GM12865 (cell line): Measurements from ENCODE around the gene PRSS35.

Experiments used
- DNase-seq: peaks from one replicate; pipeline ENCODE4 v3.0.0; 2010; ENCODE audit warnings: low read depth
- H3K4me3 ChIP-seq: 2 replicates; pipeline ENCODE4 v1.5.1; 2011; ENCODE audit warnings: mild to moderate bottlenecking, low read depth, low read length, control low read depth
- TF ChIP-seq, protein P1 (sequence below): IDR thresholded peaks from 2 replicates; pipeline ENCODE4 v1.5.1; 2011; ENCODE audit warnings: low read length, control low read depth, low read depth, inconsistent platforms; ENCODE audit not compliant: insufficient read depth; ENCODE audit errors: missing control alignments

PRSS35 gene

DNA sequence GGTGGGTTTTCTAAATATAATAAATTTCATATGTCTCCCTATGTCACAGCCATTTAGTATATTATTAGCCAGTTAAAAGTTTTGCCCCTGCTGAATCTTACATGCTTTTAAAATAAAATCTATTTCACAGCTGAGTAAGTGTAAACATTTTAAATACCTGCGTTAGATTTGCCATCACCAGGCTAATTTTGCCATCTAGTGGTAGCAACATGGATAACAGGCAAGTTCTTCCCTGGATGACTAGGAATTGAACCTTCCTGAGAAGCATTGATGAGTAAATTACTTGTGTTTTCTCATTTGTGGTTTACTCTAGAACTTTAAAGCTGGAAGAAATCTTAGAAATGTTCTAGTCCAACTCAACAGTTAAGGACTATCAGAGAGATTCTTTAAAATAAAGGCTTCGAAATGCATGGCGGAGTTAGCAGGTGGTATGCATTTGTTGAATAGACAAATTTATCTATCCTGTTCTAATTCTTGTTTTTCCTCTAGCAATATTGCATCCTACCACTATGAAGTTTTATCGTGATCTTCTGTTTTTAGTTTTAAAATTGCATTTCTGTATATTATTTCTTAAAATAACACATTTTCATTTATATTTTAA is 2.6 kb downstream of the PRSS35 start:
- H3K4me3 ChIP-seq, result no peak overlapping the region
- DNase-seq, result peak; percentile 68
- TF ChIP-seq, protein P1, sequence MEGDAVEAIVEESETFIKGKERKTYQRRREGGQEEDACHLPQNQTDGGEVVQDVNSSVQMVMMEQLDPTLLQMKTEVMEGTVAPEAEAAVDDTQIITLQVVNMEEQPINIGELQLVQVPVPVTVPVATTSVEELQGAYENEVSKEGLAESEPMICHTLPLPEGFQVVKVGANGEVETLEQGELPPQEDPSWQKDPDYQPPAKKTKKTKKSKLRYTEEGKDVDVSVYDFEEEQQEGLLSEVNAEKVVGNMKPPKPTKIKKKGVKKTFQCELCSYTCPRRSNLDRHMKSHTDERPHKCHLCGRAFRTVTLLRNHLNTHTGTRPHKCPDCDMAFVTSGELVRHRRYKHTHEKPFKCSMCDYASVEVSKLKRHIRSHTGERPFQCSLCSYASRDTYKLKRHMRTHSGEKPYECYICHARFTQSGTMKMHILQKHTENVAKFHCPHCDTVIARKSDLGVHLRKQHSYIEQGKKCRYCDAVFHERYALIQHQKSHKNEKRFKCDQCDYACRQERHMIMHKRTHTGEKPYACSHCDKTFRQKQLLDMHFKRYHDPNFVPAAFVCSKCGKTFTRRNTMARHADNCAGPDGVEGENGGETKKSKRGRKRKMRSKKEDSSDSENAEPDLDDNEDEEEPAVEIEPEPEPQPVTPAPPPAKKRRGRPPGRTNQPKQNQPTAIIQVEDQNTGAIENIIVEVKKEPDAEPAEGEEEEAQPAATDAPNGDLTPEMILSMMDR, result peak; percentile 76

DNA sequence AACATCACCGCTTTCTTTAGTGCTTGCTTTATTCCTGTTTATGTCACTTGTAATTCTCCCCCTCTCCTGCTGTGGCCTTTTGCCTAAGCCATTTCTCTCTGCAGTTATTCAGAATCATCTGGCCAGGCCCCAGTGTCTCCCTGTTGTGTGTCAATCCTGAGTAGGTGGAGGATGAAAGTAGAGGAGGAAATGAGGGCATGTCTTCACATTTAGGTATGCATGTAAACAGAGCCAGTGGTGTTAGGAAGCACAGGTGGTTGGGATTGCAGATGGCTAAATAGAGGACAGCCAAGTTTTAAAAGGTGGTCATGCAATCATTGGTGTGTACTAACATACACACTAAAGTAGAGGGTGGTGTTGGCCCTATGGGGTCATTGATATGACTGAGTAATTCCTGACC is 5.2 kb downstream of the PRSS35 start:
- no peak for DNase-seq
- TF ChIP-seq, protein P1, result no peak
- H3K4me3 ChIP-seq, result no peak overlapping the region

- no peak overlapping the region for H3K4me3 ChIP-seq
- DNase-seq, result no peak
- TF ChIP-seq, protein P1, result peak; percentile 5
These were observed 6.6 kb downstream of the PRSS35 start for GRCh38 chr6:83518816-83519480.

GRCh38 chr6:83536034-83536646 is 23.8 kb downstream of the PRSS35 start:
- TF ChIP-seq, protein P1, result peak; percentile 73
- no peak overlapping the region for H3K4me3 ChIP-seq
- DNase-seq, result peak; percentile 71

DNA sequence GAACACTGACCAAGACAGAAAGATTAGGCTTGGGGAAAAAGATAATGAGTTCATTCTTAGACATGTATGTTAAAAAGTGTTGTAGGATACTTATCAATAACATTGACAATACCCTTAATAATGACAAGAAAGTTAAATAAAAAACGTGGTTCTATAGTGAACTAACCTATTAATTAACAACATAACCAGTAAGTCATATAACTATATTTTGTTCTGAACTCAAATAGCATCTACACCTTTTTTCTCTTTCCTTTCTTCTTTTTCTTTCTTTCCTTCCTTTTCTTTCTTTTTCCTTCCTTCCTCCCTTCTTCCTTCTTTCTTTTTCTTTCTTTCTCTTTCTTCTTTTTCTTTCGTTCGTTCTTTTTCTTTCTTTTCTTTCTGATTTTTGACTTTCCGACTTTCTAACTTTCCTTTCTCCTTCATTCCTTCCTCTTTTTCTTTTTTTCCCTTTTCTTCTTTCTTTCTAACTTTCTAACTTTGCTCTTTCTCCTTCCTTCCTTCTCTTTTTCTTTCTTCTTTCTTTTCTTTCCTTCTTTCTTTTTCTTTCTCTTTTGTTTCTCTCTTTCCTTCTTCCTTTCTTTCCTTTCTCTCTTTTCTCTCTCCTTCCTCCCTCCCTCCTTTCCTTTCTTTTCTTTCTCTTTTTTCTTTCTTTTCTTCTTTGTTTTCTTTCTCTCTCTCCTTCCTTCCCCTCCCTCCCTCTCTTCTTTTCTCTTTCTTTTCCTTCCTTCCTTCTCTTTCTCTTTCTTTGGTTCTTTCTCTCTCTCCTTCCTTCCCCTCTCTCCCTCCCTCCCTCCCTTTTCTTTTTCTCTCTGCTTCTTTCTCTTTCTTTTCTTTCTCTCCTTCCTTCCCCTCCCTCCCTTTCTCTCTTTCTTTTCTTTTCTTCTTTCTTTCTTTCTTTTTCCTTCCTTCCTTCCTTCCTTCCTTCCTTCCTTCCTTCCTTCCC is 24.6 kb downstream of the PRSS35 start:
- DNase-seq, result no peak
- TF ChIP-seq, protein P1, result no peak
- H3K4me3 ChIP-seq, result no peak overlapping the region

DNA sequence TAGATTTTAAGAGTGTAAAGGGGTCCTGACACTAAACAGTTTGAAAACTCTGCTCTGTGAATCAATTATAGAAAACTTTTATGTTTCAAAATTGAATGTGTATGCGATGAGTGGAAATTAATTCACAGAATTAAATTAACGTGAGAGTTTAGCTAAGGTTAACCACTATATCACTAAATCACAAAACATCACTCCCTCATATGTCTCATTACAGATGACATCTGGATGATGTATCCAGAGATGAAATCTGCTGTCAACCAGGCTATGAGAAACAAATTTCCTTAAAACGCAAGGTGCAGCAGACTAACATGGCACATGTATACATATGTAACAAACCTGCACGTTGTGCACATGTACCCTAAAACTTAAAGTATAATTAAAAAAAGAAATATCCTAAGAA is 27.3 kb downstream of the PRSS35 start:
- TF ChIP-seq, protein P1, result no peak
- no peak for DNase-seq
- H3K4me3 ChIP-seq, result no peak overlapping the region
